Keratinocyte (primary cell): ENCODE results near the gene RNF38. TPM values are rescaled to one million over a fixed set of nuclear protein-coding genes. Genes with fewer than 3 reads are reported as not detected.

Experiments used
- DNase-seq: peaks from one replicate; pipeline ENCODE4 v3.0.0-alpha.2; 2011; ENCODE audit warnings: low read depth, missing footprints, low spot score
- FAIRE-seq: peaks from 2 replicates; lab custom pipeline; 2011; peaks lifted over from hg19 to GRCh38; lab: Jason Lieb, UNC
- H2AFZ ChIP-seq: 2 replicates; pipeline ENCODE4 v1.6.0; 2012; ENCODE audit warnings: low read length, control low read depth, inconsistent platforms; ENCODE audit not compliant: control insufficient read depth
- H3K27ac ChIP-seq: 2 replicates; pipeline ENCODE4 v1.5.1; 2011; ENCODE audit warnings: low read length; ENCODE audit not compliant: control insufficient read depth, insufficient read depth
- H3K27me3 ChIP-seq: 3 replicates; pipeline ENCODE4 v1.6.0; 2011; ENCODE audit warnings: low read length; ENCODE audit not compliant: control insufficient read depth, insufficient read depth; ENCODE audit errors: extremely low read depth
- H3K36me3 ChIP-seq, 2 experiments: 2 replicates in 1 of 2; 3 replicates in 1 of 2; pipeline ENCODE4 v1.5.1; 2011; ENCODE audit warnings: low read length in 2 of 2, mild to moderate bottlenecking in 1 of 2; ENCODE audit not compliant: control insufficient read depth in 2 of 2, insufficient read depth in 2 of 2; ENCODE audit errors: extremely low read depth in 1 of 2
- H3K4me1 ChIP-seq: 3 replicates; pipeline ENCODE4 v1.5.1; 2011; ENCODE audit warnings: low read length; ENCODE audit not compliant: control insufficient read depth, insufficient read depth; ENCODE audit errors: extremely low read depth
- H3K4me2 ChIP-seq: 3 replicates; pipeline ENCODE4 v1.6.0; 2011; ENCODE audit warnings: low read depth, low read length; ENCODE audit not compliant: control insufficient read depth, insufficient read depth; ENCODE audit errors: extremely low read depth
- H3K4me3 ChIP-seq, 3 experiments: fragments of 200-600 bp in 1 of 3; sonication (generic) in 1 of 3; 2 replicates in 2 of 3; 3 replicates in 1 of 3; pipeline ENCODE4 v1.5.1; 2011 to 2016; ENCODE audit warnings: low read length in 3 of 3, mild to moderate bottlenecking in 3 of 3, control low read depth in 2 of 3, inconsistent platforms in 1 of 3, low read depth in 1 of 3, mixed read lengths in 1 of 3, mixed run types in 1 of 3, moderate library complexity in 1 of 3; ENCODE audit not compliant: control insufficient read depth in 2 of 3, insufficient read depth in 2 of 3; ENCODE audit errors: extremely low read depth in 1 of 3
- H3K79me2 ChIP-seq: 2 replicates; pipeline ENCODE4 v1.6.0; 2012; ENCODE audit warnings: low read length; ENCODE audit not compliant: control insufficient read depth, insufficient read depth
- H3K9ac ChIP-seq: 3 replicates; pipeline ENCODE4 v1.6.0; 2011; ENCODE audit warnings: low read length; ENCODE audit not compliant: control insufficient read depth, insufficient read depth; ENCODE audit errors: extremely low read depth
- H3K9me1 ChIP-seq: 3 replicates; pipeline ENCODE4 v1.6.0; 2011; ENCODE audit warnings: low read length; ENCODE audit not compliant: control insufficient read depth, insufficient read depth; ENCODE audit errors: extremely low read depth
- H3K9me3 ChIP-seq: 2 replicates; pipeline ENCODE4 v1.5.1; 2012; ENCODE audit warnings: low read depth, low read length; ENCODE audit not compliant: control insufficient read depth
- H4K20me1 ChIP-seq: 3 replicates; pipeline ENCODE4 v1.6.0; 2011; ENCODE audit warnings: low read length; ENCODE audit not compliant: control insufficient read depth, insufficient read depth; ENCODE audit errors: extremely low read depth
- CTCF ChIP-seq, 3 experiments: IDR thresholded peaks in 1 of 3; conservative IDR thresholded peaks in 1 of 3; optimal IDR thresholded peaks in 1 of 3; 2 replicates in 2 of 3; 3 replicates in 1 of 3; pipeline versions ENCODE3 to v1.5.1; 2011; ENCODE audit warnings: low read length in 3 of 3, mild to moderate bottlenecking in 3 of 3, moderate library complexity in 2 of 3, control low read depth in 1 of 3, inconsistent platforms in 1 of 3; ENCODE audit not compliant: insufficient read depth in 2 of 3; ENCODE audit errors: extremely low read depth in 1 of 3
- EZH2 ChIP-seq: IDR thresholded peaks from one replicate; pipeline ENCODE4 v1.6.1; 2012; ENCODE audit warnings: inconsistent platforms, mild to moderate bottlenecking, low read length, moderate library complexity
- dilution Hi-C: fragments of 300-500 bp; cut with MboI; formaldehyde crosslinking; loops from one replicate; pipeline ENCODE4 v1.7.0; 2020; ENCODE audit warnings: low sequenced_read_pairs; ENCODE audit not compliant: extremely low pct_ligation_motif_present
- polyA plus RNA-seq, 5 experiments: library from polyadenylated mRNA; depleted of rRNA in 3 of 5; stranded (reverse) in 3 of 5; stranded (forward) in 1 of 5; unstranded in 1 of 5; fragments of >200 nt; gene quantifications; 1 replicate in 1 of 5; 2 replicates in 3 of 5; 3 replicates in 1 of 5; pipeline versions ENCODE4 v1.2.1 to v1.2.3, GENCODE V29; 2011 to 2012; ENCODE audit warnings: missing spikeins in 2 of 5, low read depth in 1 of 5, low replicate concordance in 1 of 5

The RNF38 gene
- polyA plus RNA-seq, 1 donor (not counting 4 experiments of a cell fraction or from before 2014, with no cell fraction given): 12.5 TPM

- Histone ChIP-seq H3K27ac (peak overlapping the region; percentile 33), H3K4me1 (peaks cover 24% of the 10 kb centered on the region), H4K20me1 (no peaks in the 10 kb centered on the region), H3K79me2 (no peaks in the 10 kb centered on the region), H3K36me3 (peaks cover 10 to 23% of the 10 kb centered on the region in 2 experiments), H3K4me3 (no peak overlapping the region), H3K27me3 (no peaks in the 10 kb centered on the region), H3K9me1 (no peaks in the 10 kb centered on the region), H2AFZ (no peak overlapping the region), H3K4me2 (peak overlapping the region; percentile 42), H3K9ac (no peak overlapping the region), H3K9me3 (no peaks in the 10 kb centered on the region)
- FAIRE-seq: peak; percentile 46
- dilution Hi-C loops: no loop called here
- DNase-seq: no peak
- no peak for TF ChIP-seq CTCF (optimal IDR thresholded peaks at IDR 0.05 in 1 of 3, IDR thresholded peaks at IDR 0.05 in 1 of 3, conservative IDR thresholded peaks at IDR 0.05 in 1 of 3; ENCODE audit: extremely low read depth in 1 of 3, insufficient read depth in 2 of 3, low read length in 3 of 3)
- no peak for TF ChIP-seq EZH2
These were observed 62.2 kb downstream of the RNF38 start for GRCh38 chr9:36337865-36338264.

- no peak overlapping the region for H3K4me3 ChIP-seq
- H3K27ac ChIP-seq: peak overlapping the region; percentile 35
- H3K4me2 ChIP-seq: peak overlapping the region; percentile 42
- H3K9me3 ChIP-seq: no peaks in the 10 kb centered on the region
- no peaks in the 10 kb centered on the region for H4K20me1 ChIP-seq
- no peaks in the 10 kb centered on the region for H3K9me1 ChIP-seq
- FAIRE-seq (peak; percentile 100), DNase-seq (peak; percentile 99)
- dilution Hi-C loops: no loop called here
- H3K79me2 ChIP-seq: no peaks in the 10 kb centered on the region
- peaks cover 24% of the 10 kb centered on the region for H3K4me1 ChIP-seq
- TF ChIP-seq CTCF (optimal IDR thresholded peaks at IDR 0.05 in 1 of 3, IDR thresholded peaks at IDR 0.05 in 1 of 3, conservative IDR thresholded peaks at IDR 0.05 in 1 of 3; ENCODE audit: extremely low read depth in 1 of 3, insufficient read depth in 2 of 3, low read length in 3 of 3) (no peak), EZH2 (no peak)
- no peak overlapping the region for H3K9ac ChIP-seq
- no peak overlapping the region for H2AFZ ChIP-seq
- no peaks in the 10 kb centered on the region for H3K27me3 ChIP-seq
- peaks cover 10 to 20% of the 10 kb centered on the region in 2 experiments for H3K36me3 ChIP-seq
These were observed 63.1 kb downstream of the RNF38 start for GRCh38 chr9:36337002-36337401.
